Ramos (cell line): ENCODE measurements around the gene ESCO1.
"Not testable (repeated sequence)": the region's sequence is repeated elsewhere in the genome, so short reads cannot be mapped to it uniquely, and the experiment has no call there.

Experiments
- in situ Hi-C: fragments of 300-500 bp; cut with MboI; formaldehyde crosslinking; loops from one replicate; pipeline ENCODE4 v1.14.3; 2022; ENCODE audit warnings: low sequenced_read_pairs; ENCODE audit not compliant: unreplicated experiment

The ESCO1 gene

DNA sequence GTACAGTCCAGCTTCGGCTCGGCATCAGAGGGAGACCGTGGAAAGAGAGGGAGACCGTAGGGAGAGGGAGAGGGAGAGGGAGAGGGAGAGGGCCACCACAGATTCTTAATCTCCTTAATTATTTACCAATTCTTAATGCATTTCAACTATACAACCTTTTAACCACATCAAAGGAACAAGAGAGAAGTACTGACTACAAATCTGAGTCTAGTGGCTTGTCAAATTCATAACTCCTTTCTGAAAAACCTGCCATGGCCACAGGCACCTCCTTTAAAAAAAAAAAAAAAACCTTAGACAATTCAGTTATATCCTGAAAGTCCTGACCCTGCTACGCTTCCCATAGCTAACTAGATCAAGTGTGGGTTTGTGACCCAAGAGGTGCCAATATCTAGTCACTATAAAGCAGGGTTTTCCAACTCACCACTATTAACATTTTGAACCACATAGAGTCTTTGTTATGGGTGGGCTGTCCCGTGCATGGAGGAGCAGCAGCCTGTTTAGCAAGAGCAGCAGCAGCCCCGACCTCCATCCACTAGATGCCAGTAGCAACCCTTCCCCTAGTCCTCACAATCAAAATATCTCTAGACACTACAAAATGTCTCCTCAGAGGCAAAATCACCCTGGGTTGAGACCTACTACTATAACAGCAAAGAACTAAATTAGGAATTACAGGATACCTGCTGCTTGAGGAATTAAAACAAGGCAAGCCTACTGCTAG is 6.8 kb downstream of the ESCO1 start:
- in situ Hi-C loops: no loop called here

DNA sequence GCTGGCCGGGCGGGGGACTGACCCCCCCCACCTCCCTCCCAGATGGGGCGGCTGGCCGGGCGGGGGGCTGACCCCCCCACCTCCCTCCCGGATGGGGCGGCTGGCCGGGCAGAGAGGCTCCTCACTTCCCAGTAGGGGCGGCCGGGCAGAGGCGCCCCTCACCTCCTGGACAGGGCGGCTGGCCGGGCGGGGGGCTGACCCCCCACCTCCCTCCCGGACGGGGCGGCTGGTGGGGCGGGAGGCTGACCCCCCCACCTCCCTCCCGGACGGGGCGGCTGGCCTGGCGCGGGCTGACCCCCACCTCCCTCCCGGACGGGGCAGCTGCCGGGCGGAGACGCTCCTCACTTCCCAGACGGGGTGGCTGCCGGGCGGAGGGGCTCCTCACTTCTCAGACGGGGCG is 8.1 kb downstream of the ESCO1 start:
- in situ Hi-C loops: not testable (repeated sequence)

DNA sequence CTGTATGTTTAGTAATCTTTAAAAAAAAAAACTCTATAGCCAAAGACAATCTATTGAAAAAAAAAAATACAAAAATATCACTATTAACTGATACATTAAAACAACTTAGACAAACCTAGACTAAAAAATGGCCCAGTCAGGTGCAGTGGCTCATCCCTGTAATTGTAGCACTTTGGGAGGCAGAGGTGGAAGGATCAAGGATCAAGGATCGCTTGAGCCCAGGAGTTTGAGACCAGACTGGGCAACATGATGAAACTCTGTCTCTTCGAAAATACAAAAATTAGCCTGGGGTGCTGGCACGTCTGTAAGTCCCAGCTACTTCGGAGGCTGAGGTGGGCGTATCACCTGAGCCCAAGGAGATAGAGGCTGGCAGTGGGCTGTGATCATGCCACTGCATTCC is 16.1 kb downstream of the ESCO1 start:
- in situ Hi-C loops: no loop called here

DNA sequence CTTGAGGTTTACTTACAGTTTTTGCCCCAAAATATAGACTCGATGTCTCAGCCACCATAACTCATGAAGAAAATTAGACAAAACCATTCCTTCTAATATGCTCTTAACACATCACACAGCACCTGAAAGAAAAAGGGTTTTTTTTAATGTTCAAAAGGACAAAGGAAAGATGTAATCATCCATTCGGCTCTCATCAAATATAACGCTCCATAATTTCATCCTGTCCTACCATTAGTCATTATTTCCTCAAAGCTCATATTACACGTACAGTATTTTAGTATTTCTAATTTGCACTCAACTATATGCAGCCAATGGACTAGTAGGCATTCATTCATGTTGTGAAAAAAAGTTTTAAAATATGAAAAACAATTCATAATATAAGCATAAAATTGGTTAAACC is 24.8 kb downstream of the ESCO1 start:
- in situ Hi-C loops: no loop called here

DNA sequence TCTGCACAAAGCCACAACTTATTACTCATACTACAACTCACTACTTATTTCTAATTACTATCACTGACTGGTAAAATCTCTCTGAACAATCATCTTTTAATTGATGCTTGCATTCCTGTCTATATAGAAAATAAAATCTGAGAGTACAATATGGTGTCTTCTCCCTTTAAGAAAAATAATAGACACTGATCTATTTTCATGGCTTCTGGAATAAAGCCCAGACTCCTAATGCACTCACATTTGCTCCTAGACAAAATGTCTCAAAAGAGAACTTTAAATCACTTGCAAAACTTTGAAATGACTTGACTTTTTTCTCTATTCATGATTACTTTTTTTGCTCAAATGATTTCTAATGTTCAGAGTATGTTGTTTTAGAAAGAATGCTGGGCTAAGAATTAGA is 28.7 kb downstream of the ESCO1 start:
- in situ Hi-C loops: loop anchor here (25.0 kb wide), 1 partner anchor 509 kb away; no protein-coding TSS in a partner anchor

DNA sequence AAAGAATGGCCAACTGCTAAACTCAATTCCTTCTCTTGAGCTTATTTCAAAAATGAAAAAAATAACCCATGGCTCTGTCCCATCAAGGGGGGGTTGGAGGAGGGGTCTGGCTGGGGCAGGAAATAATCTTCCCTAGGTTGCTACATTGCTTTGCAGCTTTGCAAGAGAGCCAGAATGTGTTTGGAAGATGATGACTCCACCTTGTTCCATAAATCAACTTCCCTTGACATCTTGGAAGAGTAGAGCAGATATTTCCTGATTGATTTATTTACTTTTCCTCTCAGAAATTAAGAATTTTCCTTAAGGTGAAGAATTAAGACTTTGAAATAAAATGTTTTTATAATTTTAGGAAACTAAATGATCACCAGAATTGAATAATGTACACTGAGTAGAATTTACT is 41.3 kb downstream of the ESCO1 start:
- in situ Hi-C loops: loop anchor here (25.0 kb wide), 1 partner anchor 497 kb away; no protein-coding TSS in a partner anchor

DNA sequence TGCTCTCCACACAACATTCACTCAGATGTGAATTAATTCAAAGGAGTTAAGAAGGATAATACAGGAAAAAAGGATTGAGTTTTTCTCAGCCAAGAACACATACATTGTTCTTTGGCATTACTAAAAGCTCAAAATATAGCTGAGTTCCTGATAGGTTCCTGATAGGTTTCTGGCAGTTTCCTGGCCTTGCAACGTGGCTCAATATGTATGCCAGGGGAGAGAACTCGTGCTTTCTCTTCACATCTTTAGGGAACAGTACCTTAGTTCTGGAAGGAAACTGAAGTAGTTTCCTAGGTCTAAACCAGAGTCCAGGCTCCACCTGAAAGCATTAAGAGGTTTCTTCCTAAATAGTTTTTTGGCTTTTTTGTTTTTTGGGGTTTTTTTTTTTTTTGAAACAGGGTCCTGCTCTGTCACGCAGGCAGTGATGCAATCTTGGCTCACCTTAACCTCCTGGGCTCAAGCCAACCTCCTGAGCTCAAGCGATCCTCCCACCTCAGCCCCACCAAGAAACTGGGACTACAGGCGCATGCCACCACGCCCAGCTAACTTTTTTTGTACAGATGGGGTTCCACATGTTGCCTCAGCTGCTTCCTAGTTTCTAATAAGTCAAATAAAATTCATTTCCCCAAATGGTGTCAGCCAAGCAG is 42.8 kb downstream of the ESCO1 start:
- in situ Hi-C loops: loop anchor here (25.0 kb wide), 1 partner anchor 495 kb away; no protein-coding TSS in a partner anchor

DNA sequence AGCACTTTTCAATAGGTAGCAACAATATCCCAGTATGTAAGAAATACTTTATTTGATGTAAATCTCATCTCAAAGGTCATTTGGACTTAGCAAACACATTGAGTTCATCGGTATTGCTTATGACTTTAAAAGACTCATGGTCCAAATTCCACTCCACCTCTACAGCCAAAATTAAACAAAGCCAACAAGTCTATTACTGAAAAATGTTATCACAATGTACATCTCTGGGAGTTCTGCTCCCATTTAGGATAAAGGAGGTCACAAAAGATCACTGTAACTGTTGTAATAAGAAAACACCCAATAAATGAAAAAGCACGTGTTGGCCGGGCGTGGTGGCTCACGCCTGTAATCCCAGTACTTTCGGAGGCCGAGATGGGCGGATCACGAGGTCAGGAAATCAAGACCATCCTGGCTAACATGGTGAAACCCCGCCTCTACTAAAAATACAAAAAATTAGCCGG is 50.0 kb downstream of the ESCO1 start:
- in situ Hi-C loops: loop anchor here (25.0 kb wide), 1 partner anchor 488 kb away; no protein-coding TSS in a partner anchor

DNA sequence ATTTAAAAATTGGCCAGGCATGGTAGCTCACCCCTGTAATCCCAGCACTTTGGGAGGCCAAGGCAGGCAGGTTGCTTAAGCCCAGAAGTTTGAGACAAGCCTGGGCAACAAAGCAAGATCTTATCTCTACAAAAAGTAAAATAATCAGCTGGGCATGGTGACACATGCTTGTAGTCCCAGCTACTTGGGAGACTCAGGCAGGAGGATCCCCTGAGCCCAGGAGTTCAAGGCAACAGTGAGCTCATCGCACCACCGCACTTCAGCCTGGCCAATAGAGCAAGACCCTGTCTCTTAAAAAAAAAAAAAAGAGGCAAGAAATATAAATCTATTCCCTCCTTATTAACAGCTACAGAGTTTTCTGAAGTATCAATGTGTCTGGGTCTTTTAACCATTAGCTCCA is 51.9 kb downstream of the ESCO1 start:
- in situ Hi-C loops: loop anchor here (25.0 kb wide), 1 partner anchor 361 kb away; no protein-coding TSS in a partner anchor

DNA sequence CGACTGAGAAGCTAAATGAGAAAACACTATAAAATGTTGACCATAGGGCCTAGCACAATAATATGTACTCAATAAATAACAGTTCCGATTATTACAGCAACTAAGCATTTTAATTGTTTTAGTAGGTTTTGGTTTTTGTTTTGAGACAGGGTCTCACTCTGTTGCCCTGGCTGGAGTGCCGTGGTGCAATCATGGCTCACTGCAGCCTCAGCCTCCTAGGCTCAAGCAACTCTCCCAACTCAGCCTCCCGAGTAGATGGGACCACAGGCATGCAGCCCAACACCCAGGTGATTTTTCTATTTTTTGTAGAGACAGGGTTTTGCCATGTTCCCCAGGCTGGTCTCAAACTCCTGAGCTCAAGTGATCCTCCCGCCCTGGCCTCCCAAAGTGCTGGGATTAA is 54.1 kb downstream of the ESCO1 start:
- in situ Hi-C loops: loop anchor here (25.0 kb wide), 1 partner anchor 359 kb away; no protein-coding TSS in a partner anchor

DNA sequence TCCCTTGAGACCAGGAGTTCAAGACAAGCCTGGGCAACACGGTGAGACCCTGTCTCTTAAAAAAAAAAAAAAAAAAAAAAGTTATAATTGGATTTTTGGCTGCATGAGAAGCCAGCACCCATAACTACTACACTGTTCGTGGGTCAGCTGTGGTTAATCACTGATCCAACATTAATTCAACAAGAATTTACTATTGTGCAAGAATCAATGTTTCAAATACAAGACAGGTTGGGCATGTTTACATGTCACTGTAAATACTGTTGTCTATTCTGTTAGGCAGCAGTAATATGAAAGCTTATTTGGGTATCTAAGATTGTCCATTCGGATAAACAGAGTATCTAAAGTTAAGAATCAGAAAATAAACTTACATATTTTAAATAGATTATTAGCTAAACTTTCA is 62.3 kb downstream of the ESCO1 start:
- in situ Hi-C loops: loop anchor here (25.0 kb wide), 1 partner anchor 351 kb away; no protein-coding TSS in a partner anchor

DNA sequence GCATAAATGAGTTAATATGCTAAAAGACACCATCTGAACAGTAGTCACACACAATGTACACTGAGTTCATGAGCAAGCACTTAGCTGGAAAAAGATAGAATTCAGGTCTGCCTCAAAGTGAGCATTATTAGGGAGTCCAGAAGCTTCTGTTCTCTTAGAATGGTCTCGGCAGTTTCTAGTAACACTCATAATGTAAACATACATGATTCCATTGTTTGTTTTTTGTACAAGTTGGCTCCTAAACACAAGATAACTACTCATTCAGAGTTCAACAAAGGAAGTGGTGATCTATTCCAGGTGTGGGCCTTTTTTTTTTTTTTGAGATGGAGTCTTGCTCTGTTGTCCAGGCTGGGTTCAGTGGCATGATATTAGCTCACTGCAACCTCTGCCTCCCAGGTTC is 66.2 kb downstream of the ESCO1 start:
- in situ Hi-C loops: loop anchor here (25.0 kb wide), 1 partner anchor 347 kb away; no protein-coding TSS in a partner anchor

DNA sequence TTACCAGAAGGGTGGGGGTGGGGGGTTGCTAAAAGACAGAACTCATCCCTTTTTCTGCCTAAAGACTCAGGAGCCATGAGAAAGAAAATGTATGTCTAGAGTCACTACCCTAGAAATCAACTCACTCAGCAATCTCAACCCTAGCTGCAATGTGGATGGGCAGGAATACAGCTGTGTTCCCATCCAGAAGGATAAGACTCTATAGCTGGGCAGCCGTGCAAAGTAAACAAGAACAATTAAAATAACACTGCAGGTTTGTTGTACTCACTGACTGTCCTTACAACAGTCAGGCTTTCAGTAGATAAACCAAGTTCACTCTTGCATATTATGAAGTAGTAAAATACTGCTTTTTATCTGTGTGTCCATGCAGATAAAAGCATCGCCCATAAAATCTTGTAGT is 74.0 kb downstream of the ESCO1 start:
- in situ Hi-C loops: loop anchor here (25.0 kb wide), 1 partner anchor 339 kb away; no protein-coding TSS in a partner anchor

DNA sequence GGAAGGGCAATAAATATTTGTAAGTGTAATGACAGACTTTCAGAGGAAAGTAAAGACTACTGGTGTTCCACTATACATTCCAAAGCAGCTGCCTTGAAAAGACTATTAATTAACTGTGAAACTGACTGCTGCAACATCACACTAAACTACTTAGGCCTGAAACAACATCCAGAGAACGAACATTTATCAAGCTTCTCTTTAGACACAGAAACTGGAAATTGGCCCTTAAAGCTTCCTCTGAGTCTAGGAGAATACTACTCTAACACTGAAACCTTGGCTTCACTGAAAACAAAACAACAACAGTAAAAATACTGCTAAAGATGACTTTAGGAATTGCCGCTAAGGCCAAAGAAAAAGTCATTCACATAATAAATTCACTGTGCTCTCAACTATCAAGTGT is 74.6 kb downstream of the ESCO1 start:
- in situ Hi-C loops: loop anchor here (25.0 kb wide), 1 partner anchor 339 kb away; no protein-coding TSS in a partner anchor

DNA sequence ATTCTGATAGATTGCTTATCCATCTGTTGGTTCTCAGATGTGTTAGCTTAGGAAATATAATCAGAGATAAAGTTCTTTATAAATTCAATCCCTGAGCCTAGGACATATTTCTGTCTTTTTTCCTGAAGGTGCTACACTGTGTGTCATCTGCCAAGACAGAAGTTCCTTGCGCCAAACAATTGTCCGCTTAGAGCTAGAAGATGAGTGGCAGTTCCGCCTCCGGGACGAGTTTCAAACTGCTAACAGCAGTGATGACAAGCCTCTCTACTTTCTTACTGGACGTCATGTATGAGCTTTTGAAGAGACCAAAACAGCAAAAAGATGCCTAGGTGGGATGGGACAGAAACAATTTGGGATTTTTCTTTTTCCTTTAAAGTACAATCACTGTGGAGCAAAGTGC is 78.0 kb downstream of the ESCO1 start:
- in situ Hi-C loops: no loop called here

DNA sequence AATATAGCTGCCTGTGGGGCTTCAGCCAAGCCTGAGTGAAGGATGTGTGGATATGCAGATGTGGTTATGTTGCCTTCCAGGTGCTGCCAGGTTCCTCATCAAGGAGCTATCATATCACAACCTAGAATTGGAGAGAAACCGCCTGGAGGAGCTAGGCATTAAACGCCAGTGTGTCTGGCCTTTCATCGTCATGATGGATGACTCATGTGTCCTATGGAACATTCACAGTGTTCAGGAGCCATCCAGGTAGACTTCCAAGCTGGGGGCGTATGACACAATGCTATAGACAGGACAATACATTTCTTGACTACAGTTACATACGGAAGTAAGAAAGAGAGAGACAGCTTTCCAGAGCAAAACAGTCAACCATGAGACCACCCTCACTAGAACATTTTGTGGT is 86.8 kb downstream of the ESCO1 start:
- in situ Hi-C loops: no loop called here

DNA sequence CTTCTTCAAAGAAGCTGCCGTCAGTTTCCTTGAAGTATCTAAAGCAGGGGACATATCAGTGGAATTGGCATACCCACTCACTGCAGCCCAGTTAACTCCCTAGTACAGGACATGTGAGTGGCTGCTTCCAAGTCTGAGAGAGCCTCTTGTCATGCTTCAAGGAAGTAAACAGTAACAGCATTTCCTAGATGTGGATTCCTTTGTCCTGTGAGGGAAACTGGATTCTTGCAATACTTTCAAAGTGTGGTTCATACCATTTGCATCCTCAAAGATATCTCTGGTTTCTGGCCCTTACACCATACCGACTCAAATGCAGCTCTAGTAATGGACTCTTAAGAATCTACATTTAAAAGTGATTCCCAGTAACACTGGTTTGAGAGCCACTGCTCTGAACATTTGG is 87.2 kb downstream of the ESCO1 start:
- in situ Hi-C loops: no loop called here

DNA sequence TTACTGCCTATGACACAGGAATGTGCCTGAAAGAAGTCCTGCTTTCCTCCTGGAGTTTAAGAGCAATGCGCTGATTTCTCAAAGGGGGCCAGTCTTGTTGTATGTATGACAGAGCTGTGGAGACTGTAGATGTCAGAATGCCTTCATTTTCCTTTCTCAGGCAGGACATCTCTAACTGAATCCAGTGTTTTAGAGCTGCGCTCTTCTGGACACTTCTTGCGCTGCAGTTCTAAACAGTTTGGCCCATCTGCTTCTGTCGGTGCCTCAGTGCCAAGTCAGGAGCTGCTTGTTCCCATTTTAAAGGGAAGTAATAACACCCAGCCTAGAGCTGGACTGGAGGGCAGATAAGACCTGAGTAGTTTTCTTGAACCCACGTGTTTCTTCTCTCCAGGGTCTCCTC is 91.4 kb downstream of the ESCO1 start:
- in situ Hi-C loops: no loop called here

DNA sequence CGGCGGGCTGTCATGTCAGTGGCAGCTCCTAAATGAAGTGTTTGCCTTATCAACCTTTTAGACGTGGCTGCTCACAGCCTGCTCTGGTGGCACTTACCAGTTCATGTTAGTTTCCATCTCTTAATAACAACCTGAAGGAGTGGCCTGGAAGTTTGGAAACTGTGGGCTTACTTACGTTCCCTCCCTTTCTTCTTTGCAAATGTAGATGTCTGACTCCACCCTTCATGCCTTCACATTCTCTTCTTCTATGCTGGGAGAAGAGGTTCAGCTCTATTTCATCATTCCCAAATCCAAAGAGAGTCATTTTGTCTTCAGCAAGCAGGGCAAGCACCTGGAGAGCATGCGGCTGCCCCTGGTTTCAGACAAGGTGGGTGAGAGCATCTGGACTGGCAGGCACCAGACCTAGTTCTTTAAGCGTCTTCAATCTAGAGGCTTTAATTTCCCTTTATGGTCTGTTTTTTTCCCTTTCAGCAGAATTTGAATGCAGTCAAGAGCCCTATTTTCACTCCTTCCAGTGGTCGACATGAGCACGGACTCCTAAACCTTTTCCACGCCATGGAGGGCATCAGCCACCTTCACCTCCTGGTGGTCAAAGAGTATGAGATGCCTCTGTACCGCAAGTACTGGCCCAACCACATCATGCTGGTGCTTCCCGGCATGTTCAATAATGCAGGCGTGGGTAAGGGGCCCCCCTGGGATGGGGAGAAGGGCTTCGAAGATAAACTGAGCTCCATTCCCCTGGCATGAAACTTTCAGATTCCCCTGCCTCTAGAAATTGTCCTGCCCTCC is 92.4 kb downstream of the ESCO1 start:
- in situ Hi-C loops: no loop called here

DNA sequence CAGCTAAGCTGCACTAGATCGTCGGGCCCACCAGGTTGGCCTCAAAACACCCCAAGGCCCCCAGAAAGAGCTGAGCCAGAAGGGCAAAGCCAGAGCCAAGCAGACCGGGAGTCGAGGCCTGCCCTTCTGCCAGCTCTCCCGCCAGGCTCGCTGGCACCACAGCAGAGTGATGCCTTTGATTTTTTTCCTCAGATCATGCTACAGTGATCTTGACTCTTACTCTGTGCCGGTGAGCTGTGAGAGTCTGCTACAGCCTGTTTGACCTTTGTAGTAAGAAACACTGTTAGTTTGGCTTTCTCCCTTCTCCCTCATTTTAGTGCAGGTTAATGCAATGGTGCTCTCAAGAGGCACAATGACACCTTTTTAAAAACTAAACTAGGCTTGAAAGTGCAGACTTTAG is 97.8 kb downstream of the ESCO1 start:
- in situ Hi-C loops: no loop called here
